Activated CD4-positive, alpha-beta T cell treated with anti-CD3 and anti-CD28 coated beads for 24 hours (primary cell): Measurements from ENCODE around the gene CAPN15.

Source experiments
- DNase-seq, 2 donors: peaks; one replicate each; pipeline ENCODE4 v3.0.0-alpha.2; 2020; ENCODE audit warnings: low read depth in 2 of 2

The CAPN15 gene

GRCh38 chr16:525520-526180 lies 1.9 kb upstream of the CAPN15 start:
- peak; percentile 64 to 67 for DNase-seq

GRCh38 chr16:526181-527014 lies 1.1 kb upstream of the CAPN15 start:
- DNase-seq, result no peak

DNA sequence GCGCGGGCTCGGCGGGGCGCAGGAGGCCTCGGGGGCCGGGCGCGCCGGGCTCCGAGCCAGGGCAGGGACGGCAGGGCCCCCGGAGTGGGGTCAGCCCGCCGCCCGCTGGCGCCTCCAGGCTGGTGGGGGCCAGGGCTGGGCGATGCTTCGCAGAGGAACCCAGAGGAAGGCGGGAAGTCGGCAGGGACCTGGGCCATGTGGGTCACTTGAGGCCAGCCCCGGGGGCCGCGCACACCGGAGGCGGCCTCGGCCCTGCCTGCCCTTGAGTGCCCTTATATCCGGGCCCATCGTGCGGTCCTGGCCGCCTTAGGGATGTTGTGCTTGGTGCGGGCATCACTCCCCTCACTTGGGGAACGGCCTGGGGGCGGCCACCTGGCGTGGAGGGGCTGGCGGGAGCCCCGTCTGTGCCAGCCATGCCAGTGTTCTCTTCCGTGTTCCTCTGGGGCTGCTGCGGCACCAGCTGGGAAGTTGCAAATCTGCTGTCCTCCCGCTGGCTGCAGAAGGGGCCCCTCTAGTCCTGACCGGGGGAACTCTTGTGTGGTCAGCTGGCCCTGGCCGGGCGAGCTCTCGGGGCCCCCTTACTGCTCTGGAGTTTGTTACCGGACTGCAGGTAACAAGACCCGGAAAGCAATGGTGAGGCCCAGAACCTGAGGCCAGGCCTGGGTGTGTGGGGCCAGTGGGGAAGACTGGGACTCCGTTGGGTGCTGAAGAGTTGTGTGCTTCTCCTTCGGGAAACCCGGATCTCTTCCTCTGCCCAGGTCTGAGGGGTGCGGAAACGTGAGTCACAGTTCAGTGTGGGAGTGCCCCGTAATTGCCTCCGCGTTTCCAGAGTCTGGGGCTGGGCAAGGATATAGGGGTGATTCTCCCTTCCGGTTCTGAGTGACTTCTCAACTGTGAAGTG lies 849 bp downstream of the CAPN15 start:
- peak in 1 of 2 donors; percentile 37 for DNase-seq

- no peak for DNase-seq
Observed at GRCh38 chr16:529012-529575, 1.6 kb downstream of the CAPN15 start.

- no peak for DNase-seq
Observed at GRCh38 chr16:530111-530817, 2.8 kb downstream of the CAPN15 start.

DNA sequence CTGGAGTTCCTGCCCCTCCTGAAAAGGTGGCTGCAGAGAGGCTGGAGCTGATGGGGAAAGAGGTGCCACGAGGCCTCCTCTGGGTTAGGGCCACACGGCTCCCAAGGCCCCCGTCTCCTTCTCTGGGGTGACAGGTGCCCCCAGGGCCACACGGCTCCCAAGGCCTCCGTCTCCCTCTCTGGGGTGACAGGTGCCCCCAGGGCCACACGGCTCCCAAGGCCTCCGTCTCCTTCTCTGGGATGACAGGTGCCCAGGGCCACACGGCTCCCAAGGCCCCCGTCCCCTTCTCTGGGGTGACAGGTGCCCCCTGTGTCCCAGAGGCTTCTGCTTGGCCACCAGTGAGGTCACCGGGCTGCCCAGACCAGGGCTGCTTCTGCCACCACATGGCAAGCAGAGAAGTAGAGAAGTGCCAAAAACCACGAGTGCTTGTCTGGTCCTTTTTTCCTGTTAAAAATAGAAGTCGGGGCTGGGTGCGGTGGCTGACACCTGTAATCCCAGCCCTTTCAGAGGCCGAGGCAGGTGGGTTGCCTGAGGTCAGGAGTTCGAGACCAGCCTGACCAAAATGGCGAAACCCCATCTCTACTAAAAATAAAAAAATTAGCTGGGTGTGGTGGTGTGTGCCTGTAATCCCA lies 4.1 kb downstream of the CAPN15 start:
- no peak for DNase-seq

- DNase-seq, result no peak
Observed at GRCh38 chr16:533391-534123, 6.0 kb downstream of the CAPN15 start.

DNA sequence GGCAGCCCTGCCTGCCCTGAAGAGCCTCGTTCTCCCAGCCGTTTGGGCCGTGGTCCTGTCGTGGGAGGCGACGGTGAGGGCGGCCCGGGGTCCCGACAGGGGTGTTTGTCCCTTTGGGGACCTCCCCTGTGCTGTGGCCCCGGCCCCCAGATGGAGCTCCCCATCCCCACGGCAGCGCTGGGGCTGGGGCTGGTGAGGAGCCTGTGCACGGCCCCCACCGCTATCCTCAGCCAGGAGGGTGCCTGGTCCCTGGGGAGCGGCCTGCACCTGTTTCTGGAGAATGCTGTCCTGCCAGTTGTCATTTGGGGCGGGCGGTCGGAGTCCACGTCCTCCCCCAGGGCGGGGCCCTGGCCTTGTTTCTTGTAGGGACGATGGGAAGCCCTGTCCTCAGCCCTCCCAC lies 6.6 kb downstream of the CAPN15 start:
- DNase-seq, result no peak

DNA sequence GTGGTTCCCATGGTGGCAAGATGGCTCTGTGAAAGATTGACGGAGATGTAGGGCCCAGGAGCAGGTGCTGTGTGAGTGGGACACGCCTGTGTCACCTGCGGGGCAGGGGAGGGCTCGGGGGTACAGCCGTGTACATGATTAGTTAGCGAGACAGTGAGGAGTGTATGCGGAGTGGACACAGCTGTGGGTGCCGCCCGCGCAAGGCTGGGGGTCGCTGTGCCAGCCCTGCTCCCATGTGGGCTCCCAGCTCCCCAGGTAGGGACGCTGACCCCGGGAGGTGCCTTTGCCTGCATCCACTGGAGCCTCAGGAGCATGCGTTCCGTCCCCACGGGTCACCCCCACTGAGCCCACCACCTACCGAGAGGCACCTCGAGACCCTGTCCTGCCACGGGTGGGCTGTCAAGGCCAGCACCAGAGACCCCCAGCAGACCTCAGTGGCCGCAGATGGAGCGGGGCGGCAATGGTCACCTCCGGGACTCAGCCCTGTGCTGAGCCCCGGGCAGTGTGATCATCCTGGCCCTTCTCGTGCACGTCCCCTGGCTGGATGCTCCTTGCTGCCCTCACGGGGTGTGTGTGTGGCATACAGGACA lies 7.4 kb downstream of the CAPN15 start:
- no peak for DNase-seq

DNA sequence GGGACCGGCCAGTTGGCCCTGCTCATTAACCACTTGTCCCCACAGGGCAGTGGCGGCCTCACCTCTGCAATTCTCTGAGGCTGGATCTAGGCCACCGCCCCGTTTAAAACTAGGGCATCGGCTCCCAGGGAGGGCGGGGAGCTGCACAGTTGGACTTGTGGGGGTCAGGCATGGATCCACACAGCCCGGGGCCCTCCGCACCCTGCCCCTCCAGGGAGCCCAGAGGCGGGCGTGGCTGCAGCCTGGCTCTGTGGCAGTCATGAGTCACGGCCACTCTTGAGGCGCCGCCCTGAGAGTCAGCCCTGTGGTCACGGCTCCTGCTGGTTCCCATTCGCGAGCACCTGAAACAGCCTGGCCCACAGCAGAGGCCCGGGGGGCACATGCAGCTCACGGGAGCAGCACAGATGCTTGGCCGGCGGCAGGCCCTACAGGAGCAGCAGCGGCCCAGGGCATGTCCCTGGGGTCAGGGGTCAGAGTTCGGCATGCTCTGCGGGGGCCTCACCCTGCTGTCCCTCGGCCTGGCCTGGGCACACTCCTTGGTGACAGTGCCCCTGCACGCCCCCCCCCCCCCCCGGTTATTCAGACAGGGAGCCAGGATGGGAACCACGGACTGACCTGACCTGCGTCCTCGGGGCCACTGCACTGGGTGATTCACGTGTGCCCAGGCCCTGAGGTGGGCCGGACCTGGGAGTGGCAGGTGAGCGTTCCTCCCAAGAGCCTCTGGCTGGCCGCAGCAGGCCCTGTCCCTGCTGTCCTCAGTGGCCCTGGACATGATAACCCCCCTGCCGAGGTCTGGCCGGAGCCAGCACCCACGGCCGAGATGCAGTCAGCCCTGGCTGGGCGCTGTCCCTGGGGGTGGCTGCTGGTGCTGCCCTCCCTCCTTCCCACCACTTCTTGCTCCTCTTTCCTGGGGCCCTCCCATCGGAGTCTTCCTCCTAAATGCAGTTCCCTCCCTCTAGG lies 8.2 kb downstream of the CAPN15 start:
- no peak for DNase-seq

- no peak for DNase-seq
Observed at GRCh38 chr16:536746-537145, 9.2 kb downstream of the CAPN15 start.

DNA sequence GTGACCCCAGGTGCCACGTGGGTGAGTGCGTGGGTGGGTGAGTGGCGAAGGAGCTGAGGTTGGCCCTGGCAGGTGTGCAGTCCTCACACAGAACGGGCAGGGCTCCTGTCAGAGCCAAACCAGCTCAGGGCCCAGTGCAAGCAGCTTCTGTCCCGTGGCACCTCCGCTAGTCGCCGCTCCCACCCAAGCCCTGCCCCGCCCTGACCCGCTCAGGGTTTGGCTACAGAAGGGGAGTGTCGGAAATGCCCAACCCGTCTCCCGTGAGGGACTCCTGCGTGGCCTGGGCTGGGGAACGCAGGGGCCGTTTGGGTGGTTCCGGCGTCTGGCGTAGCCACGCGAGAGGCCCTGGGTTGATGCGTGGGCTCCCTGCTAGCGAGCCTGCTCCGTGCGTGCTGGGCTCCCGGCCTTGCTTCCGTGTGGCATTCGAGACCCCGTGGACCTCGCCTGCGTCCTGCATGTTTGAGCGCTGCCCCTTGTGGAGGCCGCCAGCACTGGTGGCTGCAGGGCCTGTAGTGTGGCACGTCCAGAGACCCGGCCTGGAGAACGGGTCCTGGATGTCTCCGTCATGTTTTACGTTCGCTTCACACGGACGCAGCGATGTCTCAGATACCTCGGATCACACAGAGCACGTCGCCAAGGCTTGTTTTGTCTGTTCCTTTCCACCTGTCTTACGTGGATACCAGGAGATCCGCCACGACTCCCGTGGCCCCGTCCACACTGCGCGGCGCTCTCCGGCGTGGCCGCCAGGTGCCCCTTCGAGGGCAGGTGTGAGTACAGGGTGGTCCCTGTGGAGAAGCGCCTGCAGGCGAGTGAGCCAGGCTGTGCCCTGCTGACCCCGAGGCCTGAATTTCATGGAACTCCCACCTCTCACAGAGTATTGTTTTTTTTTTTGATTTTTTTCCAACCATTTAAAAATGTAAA lies 10.2 kb downstream of the CAPN15 start:
- DNase-seq, result no peak

DNA sequence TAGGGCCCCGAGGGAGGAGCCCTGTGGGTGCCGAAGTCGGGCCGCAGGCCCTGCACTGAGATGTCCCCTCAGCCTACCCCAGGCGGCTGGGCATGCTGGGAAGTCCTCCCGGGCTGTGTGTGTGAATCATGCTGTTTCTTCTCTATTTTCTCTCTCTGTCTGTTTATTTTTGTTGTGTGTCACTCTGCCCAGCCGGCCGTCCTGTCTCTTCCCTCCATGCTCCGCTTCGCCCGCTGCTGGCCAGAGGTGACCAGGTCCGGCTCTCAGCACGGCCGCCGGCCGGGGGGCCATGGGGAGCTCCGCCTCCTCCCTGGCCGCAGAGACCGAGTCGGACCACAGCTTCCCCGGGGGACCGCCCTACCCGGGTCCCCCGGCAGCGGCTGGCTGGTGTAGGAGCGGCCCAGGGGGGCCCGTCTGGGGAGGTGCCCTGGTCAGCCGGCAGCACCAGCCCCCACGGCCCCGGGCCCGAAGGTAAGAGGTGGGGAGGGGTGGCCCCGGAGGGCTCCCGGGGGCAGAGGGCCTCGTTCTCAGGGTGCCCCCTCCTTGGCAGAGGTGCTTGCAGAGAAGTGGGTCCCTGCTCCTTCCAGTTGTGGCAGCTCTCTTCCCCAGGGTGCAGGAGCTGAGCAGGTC lies 12.5 kb downstream of the CAPN15 start:
- no peak for DNase-seq

DNA sequence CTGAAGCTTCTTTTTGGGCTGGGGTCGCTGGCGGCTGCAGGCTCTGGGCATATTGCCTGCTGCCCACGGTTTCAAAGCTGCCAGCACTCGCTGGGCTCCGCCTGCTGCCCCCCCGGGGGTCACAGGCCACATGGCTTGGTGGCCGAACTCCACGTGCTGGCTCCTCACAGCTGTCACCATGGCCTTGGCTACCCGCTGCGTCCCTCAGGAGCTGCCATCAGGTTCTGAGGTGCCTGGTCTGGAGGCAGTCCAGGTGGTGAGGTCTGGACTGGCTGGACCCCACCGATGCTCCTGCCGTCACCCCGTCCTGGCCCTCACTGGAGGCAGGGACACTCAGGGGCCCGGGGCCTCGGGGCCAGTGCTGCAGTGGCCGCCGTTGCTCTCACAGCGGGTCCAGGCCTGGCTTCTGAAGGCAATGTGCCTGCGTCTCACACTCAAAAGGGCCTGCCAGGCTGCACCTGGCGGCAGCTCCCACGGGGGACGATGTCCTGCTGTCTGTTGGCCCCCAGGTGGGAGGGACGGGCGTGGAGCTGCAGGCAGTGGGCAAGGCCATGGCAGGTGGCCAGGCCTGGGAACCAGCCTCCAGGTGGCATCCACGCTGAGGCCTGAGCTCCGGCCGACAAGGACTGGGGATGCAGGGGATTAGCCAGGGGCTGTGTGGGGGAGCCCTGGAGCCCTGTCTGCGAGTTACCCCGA lies 13.3 kb downstream of the CAPN15 start:
- no peak for DNase-seq

DNA sequence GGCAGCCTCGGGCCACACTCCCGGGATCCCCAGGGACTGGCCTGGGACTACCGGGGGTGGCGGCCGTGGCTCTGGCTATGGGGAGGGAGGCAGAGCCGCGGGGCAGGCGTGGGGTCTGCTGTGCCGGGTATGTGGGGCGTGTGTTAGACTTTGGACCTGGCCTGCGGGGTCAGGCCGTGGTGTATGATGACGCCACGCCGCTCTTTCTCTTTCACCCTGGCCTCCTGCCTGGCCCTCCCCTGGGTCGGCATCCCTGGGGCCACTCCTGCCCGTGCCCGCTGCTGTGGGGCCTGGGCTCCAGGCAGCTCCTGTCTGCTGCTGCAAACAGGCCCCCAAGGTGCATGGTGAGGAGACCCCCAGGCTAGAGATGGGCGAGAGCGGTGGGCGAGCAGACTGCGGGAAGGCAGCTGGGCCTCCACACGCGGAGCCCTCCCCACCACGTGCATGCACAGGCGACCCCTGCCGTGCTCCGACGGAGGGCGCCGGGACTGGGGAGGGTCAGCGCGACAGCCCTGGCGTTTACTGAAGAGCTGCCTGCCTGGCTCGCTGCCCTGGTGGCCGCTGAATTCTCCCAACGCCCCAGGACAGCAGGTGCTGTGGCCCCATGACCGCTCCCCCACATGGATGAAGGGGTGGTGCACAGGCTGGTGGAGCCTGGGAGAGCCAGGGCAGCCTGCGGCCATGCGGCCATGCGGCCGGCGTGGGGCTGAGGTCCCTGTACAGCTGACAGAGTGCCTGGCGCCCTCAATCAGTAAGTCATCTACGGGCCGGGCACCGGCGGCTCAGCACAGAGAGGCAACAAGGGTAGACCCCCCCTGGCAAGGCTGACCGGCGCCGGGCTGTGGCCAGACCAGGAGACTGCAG lies 16.0 kb downstream of the CAPN15 start:
- DNase-seq, result no peak
